T-cell (primary cell): ENCODE results near the gene CRYGN. TPM values are rescaled to one million over a fixed set of nuclear protein-coding genes. Genes with fewer than 3 reads are reported as not detected.
A peak's percentile ranks its signal among the peaks of the same experiment; 100 is the strongest.

ENCODE experiments used
- ATAC-seq, 4 experiments: fragments of 200-7000 bp in 3 of 4; fragments of 150-1000 bp in 1 of 4; cut with Tn5 transposase; replicated peaks in 1 of 4; 1 replicate in 3 of 4; 2 replicates in 1 of 4; pipeline ENCODE4 v1.10.0; 2021; ENCODE audit warnings: moderate library complexity in 3 of 4, mild to moderate bottlenecking in 2 of 4, moderate number of reproducible peaks in 1 of 4
- CTCF ChIA-PET, 2 donors: fragments of 300-600 bp; sonication (Branson Sonifier 250); formaldehyde crosslinking; loops; one replicate each; lab custom pipeline; 2022; ENCODE audit warnings: antibody characterized with exemption in 2 of 2; lab: Charles Lee
- POLR2A ChIA-PET, 2 donors: fragments of 300-600 bp; sonication (Branson Sonifier 250); formaldehyde crosslinking; loops; one replicate each; lab custom pipeline; 2022; ENCODE audit warnings: antibody characterized with exemption in 2 of 2; lab: Charles Lee
- DNase-seq, 35 experiments: peaks; one replicate each; pipeline versions ENCODE4 v3.0.0 to v3.0.0-alpha.2; 2013 to 2023
- H3K27ac ChIP-seq: one replicate; pipeline ENCODE4 v1.5.1; 2013; ENCODE audit warnings: low read length
- H3K27me3 ChIP-seq, 2 experiments: replicated peaks in 1 of 2; 1 replicate in 1 of 2; 2 replicates in 1 of 2; pipeline versions ENCODE4 v1.6.1 to v1.7.0; 2013; ENCODE audit warnings: low read length in 1 of 2, mixed read lengths in 1 of 2; ENCODE audit not compliant: control insufficient read depth in 2 of 2, insufficient read depth in 2 of 2; ENCODE audit errors: extremely low read depth in 1 of 2
- H3K36me3 ChIP-seq, 2 donors: 1 replicate in 1 of 2; 2 replicates in 1 of 2; pipeline versions ENCODE4 v1.6.1 to v1.7.0; 2013; ENCODE audit warnings: low read length in 1 of 2; ENCODE audit not compliant: control insufficient read depth in 2 of 2, insufficient read depth in 1 of 2; ENCODE audit errors: extremely low read depth in 1 of 2
- H3K4me1 ChIP-seq, 2 experiments: 1 replicate in 1 of 2; 2 replicates in 1 of 2; pipeline versions ENCODE4 v1.6.1 to v1.7.0; 2013; ENCODE audit warnings: low read length in 2 of 2, mixed read lengths in 1 of 2; ENCODE audit not compliant: insufficient read depth in 2 of 2, control insufficient read depth in 1 of 2; ENCODE audit errors: extremely low read depth in 1 of 2
- H3K4me3 ChIP-seq, 2 donors: 1 replicate in 1 of 2; 2 replicates in 1 of 2; pipeline versions ENCODE4 v1.5.1 to v1.7.0; 2013; ENCODE audit warnings: mild to moderate bottlenecking in 2 of 2, low read length in 1 of 2, moderate library complexity in 1 of 2; ENCODE audit not compliant: control insufficient read depth in 1 of 2; ENCODE audit errors: extremely low read depth in 1 of 2
- H3K9me3 ChIP-seq: 2 replicates; pipeline ENCODE4 v1.7.0; 2013
- H3K27ac Mint-ChIP-seq, 2 donors: one replicate each; pipeline ENCODE4 v1.8.0; 2020 to 2021; ENCODE audit warnings: mild to moderate bottlenecking in 2 of 2, mixed read lengths in 2 of 2
- H3K27me3 Mint-ChIP-seq, 2 donors: one replicate each; pipeline ENCODE4 v1.8.0; 2021 to 2022; ENCODE audit warnings: mixed read lengths in 2 of 2
- H3K36me3 Mint-ChIP-seq: one replicate; pipeline ENCODE4 v1.8.0; 2021; ENCODE audit warnings: mixed read lengths
- H3K4me1 Mint-ChIP-seq, 3 donors: one replicate each; pipeline ENCODE4 v1.8.0; 2020 to 2022; ENCODE audit warnings: mixed read lengths in 3 of 3, mild to moderate bottlenecking in 1 of 3
- H3K4me3 Mint-ChIP-seq, 3 donors: one replicate each; pipeline ENCODE4 v1.8.0; 2020 to 2022; ENCODE audit warnings: mild to moderate bottlenecking in 3 of 3, mixed read lengths in 3 of 3, moderate library complexity in 3 of 3
- H3K9me3 Mint-ChIP-seq, 3 donors: one replicate each; pipeline ENCODE4 v1.8.0; 2020 to 2022; ENCODE audit warnings: mixed read lengths in 3 of 3
- WGBS: methylation state at CpG from one replicate; pipeline ENCODE4 v1.1.5; 2013; ENCODE audit warnings: missing lambda C conversion rate; ENCODE audit not compliant: insufficient coverage; 5-methylcytosine and 5-hydroxymethylcytosine counted together
- total RNA-seq, 35 experiments: library from RNA in 6 of 35; stranded (reverse) in 6 of 35; fragments of 120-200 nt in 1 of 35; gene quantifications; one replicate each; pipeline versions ENCODE4 v1.2.1 to v1.2.4 and lab custom pipeline; 2013 to 2026

CRYGN gene
- total RNA-seq, 5 donors from 2014 or later (not counting 1 experiment from before 2014, with no cell fraction given): 0.98 to 1.8 (median 1.0) TPM; not detected in 2

DNA sequence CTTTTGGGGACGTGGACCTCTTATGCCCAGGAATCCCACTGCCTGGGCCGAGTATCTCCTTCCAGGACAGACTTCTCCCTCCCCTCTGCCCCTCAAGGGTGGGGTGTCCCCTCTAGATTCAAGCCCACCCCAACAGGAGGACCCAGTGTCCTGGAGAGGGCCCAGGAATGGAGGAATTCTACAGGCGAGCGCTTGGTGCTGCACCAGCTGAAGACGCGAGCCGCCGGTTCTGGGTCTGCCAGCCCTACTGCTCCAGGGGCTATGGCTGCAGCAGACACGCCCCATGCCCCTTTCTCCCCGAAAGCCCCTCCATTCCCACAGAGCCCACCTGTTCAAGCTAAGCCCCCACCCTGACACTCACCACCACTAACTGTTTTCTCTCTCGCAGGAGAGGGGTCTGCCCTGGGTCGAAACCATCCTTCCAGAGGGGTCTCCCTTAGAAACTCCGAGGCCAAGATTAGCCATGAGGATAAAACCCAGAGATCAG lies 8.6 kb downstream of the CRYGN start:
- H3K9me3 ChIP-seq: no peaks in the 10 kb centered on the region
- Mint-ChIP-seq H3K4me1 (peaks cover 52 to 66% (median 64%) of the 10 kb centered on the region in 3 donors), H3K27ac (peak overlapping the region; percentile 55 to 70), H3K27me3 (no peaks in the 10 kb centered on the region), H3K4me3 (peak overlapping the region in 1 of 3 donors; percentile 24), H3K9me3 (no peaks in the 10 kb centered on the region), H3K36me3 (no peaks in the 10 kb centered on the region)
- H3K4me1 ChIP-seq: peaks cover 42 to 78% of the 10 kb centered on the region in 2 experiments
- H3K27me3 ChIP-seq: peaks cover 0 to 6% of the 10 kb centered on the region in 2 experiments
- WGBS: 92% methylated on average over 7 of the region's 13 CpGs
- no peak for DNase-seq
- no peak overlapping the region for H3K27ac ChIP-seq
- H3K36me3 ChIP-seq: peaks cover 0 to 2% of the 10 kb centered on the region in 2 donors
- ATAC-seq: no peak
- CTCF ChIA-PET: no interaction called here
- POLR2A ChIA-PET: no interaction called here
- no peak overlapping the region for H3K4me3 ChIP-seq

DNA sequence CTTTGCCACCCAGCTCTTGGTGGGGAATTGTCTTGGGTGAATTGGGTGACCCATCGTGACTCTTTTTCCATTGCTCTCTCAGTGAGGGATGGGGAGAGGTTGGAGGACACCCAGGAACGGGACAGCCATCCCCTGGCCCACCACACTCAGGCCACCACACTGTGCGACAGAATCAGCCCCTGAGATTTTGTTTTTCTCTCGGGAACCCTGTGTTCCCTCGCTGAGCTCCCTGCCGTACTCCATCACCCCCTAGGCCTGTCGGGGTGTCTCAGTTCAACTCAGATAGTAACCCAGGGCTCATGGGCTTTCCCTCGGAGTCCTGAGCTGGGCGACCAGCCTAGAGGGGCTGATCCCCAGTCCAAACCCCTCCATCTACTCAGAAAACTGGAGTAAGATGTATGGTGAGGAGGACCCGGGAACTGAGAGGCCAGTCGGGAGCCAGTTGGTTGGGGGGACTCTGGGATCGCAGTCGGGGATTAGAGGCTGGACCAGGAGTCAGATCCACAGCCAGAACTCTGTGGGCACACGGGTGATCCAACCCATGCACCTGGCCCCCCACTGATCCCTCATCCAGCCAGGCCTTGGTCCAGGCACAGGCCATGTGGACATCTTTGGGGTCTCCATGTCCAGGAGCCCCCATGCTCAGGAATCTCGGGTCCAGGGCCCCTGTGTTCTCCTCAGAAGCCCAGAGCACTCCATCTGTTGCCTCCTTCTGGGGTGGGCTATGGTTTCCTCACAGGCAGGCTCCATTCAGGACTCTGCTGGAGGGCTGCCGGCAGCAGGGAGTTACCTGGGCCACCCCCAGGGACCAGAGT lies 9.3 kb downstream of the CRYGN start:
- Mint-ChIP-seq H3K27me3 (no peaks in the 10 kb centered on the region), H3K4me3 (peak overlapping the region in 1 of 3 donors; percentile 70), H3K9me3 (no peaks in the 10 kb centered on the region), H3K36me3 (no peaks in the 10 kb centered on the region), H3K27ac (peak overlapping the region; percentile 61 to 92), H3K4me1 (peaks cover 52 to 67% (median 65%) of the 10 kb centered on the region in 3 donors)
- Histone ChIP-seq H3K4me3 (no peak overlapping the region), H3K36me3 (peaks cover 0 to 2% of the 10 kb centered on the region in 2 donors), H3K4me1 (peaks cover 42 to 78% of the 10 kb centered on the region in 2 experiments), H3K9me3 (no peaks in the 10 kb centered on the region), H3K27ac (peak overlapping the region; percentile 82), H3K27me3 (peaks cover 0 to 6% of the 10 kb centered on the region in 2 experiments)
- WGBS: 88% methylated on average over 5 of the region's 16 CpGs
- ChIA-PET CTCF (interaction anchor here (1.5 to 1.9 kb wide), 3 partner anchors 18 to 79 kb away, joined by 3 to 13 read pairs (median 5); no protein-coding TSS in a partner anchor), POLR2A (interaction anchor here (0.5 to 0.7 kb wide), 5 partner anchors 30 to 688 kb away, joined by 3 to 5 read pairs (median 4); no protein-coding TSS in a partner anchor)
- DNase-seq (no peak), ATAC-seq (peak in 1 of 4 experiments; percentile 7)

DNA sequence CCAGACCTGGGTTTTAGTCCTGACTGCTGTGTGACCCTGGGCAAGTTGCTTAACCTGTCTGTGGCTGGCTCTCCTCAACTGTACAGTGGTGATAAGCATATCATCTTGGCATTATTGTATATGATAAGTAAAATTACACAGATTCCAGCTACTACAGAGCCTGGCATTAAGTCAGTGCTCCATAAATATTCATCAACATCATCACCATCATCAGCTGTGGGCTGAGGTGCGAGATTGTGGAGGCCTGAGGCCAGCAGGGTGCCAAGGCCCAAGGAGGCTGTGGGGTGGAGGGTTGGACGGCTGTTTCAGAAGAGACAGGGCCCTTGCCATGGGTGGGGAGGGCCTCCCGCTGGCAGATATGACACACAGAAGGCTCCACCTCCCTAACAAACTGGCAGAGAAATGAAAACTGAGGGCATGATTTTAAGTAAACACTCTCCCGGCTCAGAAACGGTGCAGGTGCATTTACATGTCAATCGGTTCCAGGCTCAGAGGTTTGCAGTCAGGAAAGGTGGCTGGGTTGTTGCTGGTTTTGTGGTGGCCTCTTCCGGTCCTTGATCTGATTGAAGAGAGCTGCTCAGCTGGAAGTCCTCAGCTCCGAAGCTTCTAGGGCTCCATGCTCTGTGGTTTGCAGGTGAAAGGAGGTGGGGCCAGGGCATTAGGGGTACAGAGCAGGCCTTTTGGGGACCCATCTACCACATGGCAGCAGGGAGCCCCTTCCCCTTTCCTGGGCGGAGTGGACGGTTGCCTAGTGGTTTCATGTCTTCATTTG lies 10.2 kb downstream of the CRYGN start:
- ATAC-seq: peak; percentile 72 to 82 (median 80)
- H3K27ac Mint-ChIP-seq: peak overlapping the region; percentile 92 to 94
- POLR2A ChIA-PET: interaction anchor here (0.5 to 0.7 kb wide), 4 partner anchors 29 to 145 kb away, joined by 3 to 4 read pairs (median 4); partner anchors contain the start of gene NUB1 (in 1 of the 2)
- H3K27me3 Mint-ChIP-seq: no peaks in the 10 kb centered on the region
- H3K9me3 Mint-ChIP-seq: no peaks in the 10 kb centered on the region
- Histone ChIP-seq H3K4me3 (no peak overlapping the region), H3K36me3 (peaks cover 0 to 2% of the 10 kb centered on the region in 2 donors), H3K27ac (peak overlapping the region; percentile 82), H3K27me3 (peaks cover 0 to 6% of the 10 kb centered on the region in 2 experiments), H3K9me3 (no peaks in the 10 kb centered on the region), H3K4me1 (peaks cover 42 to 78% of the 10 kb centered on the region in 2 experiments)
- CTCF ChIA-PET: interaction anchor here (1.5 to 1.9 kb wide), 3 partner anchors 18 to 79 kb away, joined by 3 to 13 read pairs (median 5); no protein-coding TSS in a partner anchor
- H3K4me3 Mint-ChIP-seq: peak overlapping the region; percentile 59 to 70 (median 61)
- H3K4me1 Mint-ChIP-seq: peaks cover 52 to 67% (median 65%) of the 10 kb centered on the region in 3 donors
- peak; percentile 43 to 84 (median 67) for DNase-seq
- no peaks in the 10 kb centered on the region for H3K36me3 Mint-ChIP-seq
- 0% methylated on average over 5 of the region's 10 CpGs for WGBS

DNA sequence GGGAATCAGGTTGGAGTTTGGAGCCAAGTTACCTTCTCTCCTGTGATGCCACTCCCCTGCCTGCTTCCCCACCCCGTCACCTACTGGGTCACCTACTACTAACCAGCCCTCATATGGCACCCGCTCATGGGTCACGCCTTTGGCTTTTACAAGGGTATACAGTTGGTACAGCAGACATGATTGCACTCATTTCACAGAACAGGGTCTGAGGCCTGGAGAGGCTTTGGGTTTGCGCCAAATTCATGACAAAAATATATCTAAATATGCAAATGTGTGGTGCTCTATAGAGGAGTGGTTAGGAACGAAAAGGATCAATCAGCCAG lies 10.7 kb downstream of the CRYGN start:
- Mint-ChIP-seq H3K27ac (peak overlapping the region; percentile 92 to 94), H3K4me1 (peaks cover 52 to 67% (median 65%) of the 10 kb centered on the region in 3 donors), H3K27me3 (no peaks in the 10 kb centered on the region), H3K4me3 (peak overlapping the region; percentile 59 to 70 (median 61)), H3K9me3 (no peaks in the 10 kb centered on the region), H3K36me3 (no peaks in the 10 kb centered on the region)
- ATAC-seq: no peak
- H3K27ac ChIP-seq: peak overlapping the region; percentile 82
- POLR2A ChIA-PET: no interaction called here
- H3K9me3 ChIP-seq: no peaks in the 10 kb centered on the region
- H3K27me3 ChIP-seq: peaks cover 0 to 6% of the 10 kb centered on the region in 2 experiments
- no peak for DNase-seq
- WGBS: 71% methylated on average over 3 of the region's 5 CpGs
- no peak overlapping the region for H3K4me3 ChIP-seq
- CTCF ChIA-PET: interaction anchor here in 1 of 2 donors (1.9 kb wide), 1 partner anchor 19 kb away, joined by 13 read pairs; no protein-coding TSS in a partner anchor
- H3K36me3 ChIP-seq: peaks cover 0 to 2% of the 10 kb centered on the region in 2 donors
- H3K4me1 ChIP-seq: peaks cover 42 to 78% of the 10 kb centered on the region in 2 experiments

DNA sequence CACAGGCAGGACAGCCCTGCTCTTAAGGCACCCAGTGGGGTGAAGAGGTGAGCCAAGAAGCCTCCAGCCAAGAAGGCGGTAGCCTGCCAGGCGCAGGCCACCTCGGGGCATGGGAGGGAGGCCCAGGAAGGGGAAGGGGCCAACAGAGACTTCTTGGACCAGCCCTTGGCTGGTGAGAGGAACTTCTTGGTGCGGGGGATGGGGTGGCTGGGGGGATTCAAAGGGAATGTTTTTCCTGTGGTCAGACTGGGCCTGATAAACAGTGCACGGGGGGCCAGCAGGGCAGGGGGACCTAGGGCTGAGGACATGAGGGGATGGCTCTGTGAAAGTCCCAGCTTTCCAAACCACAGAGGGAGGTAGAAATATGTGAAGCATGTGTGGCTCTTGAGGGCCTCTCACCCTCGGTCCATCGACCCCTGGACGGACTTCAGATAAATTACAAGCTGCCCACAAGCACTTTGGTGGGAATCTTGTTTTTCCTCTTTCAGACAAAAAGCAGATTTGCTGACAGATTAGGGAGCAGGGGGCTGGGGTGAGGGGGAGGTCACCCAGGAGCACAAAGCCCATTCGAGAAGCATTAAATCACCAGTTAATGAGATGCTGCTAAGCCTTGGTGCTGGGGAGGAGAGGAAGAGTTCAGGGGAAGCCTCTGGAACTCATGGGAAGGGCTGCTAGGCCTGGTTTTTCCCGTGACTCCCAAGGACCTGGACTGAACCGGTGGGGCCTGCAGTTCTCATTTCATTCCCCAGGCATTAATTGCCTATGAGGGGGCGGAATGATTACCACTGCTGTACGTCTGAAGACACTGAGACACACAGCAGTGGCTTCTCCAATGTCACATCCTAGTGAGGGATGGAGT lies 11.3 kb downstream of the CRYGN start:
- Histone ChIP-seq H3K36me3 (peaks cover 0 to 2% of the 10 kb centered on the region in 2 donors), H3K4me3 (no peak overlapping the region), H3K4me1 (peaks cover 42 to 72% of the 10 kb centered on the region in 2 experiments), H3K27ac (peak overlapping the region; percentile 82), H3K9me3 (no peaks in the 10 kb centered on the region), H3K27me3 (peaks cover 0 to 6% of the 10 kb centered on the region in 2 experiments)
- Mint-ChIP-seq H3K27me3 (no peaks in the 10 kb centered on the region), H3K36me3 (no peaks in the 10 kb centered on the region), H3K4me1 (peaks cover 52 to 67% (median 65%) of the 10 kb centered on the region in 3 donors), H3K4me3 (peak overlapping the region in 2 of 3 donors; percentile 3 to 70), H3K27ac (peak overlapping the region; percentile 92 to 94), H3K9me3 (no peaks in the 10 kb centered on the region)
- POLR2A ChIA-PET: no interaction called here
- CTCF ChIA-PET: interaction anchor here in 1 of 2 donors (1.9 kb wide), 1 partner anchor 20 kb away, joined by 13 read pairs; no protein-coding TSS in a partner anchor
- DNase-seq: no peak
- WGBS: 82% methylated on average over 9 of the region's 13 CpGs
- ATAC-seq: no peak
